ENCODE results near the gene SMAD3.

SMAD3 gene

DNA sequence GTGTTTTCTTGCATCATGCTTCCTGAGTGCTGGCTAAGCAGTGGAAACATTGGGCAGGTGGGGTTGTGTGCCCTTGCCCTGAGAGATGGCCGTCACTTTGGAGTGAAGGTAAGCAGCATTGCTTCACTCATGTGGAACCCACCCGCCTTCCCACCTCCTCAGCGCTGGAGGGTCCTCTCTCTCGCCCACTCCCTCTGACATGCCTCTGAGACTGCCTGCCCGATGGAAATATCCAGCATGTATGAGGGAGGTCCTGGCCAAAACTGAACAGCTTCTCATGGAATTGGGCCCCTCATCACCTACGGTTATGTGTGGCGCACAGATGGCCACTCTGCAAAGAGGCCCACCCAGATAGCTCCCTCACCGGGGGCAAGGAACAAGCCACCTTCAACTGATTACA lies 48.6 kb downstream of the SMAD3 start:
- no peak overlapping the region for H3K4me3 ChIP-seq (ENCODE audit: low read depth, low read length)
- DNase-seq (ENCODE audit: low read depth): no peak
- TF ChIP-seq, protein P1, sequence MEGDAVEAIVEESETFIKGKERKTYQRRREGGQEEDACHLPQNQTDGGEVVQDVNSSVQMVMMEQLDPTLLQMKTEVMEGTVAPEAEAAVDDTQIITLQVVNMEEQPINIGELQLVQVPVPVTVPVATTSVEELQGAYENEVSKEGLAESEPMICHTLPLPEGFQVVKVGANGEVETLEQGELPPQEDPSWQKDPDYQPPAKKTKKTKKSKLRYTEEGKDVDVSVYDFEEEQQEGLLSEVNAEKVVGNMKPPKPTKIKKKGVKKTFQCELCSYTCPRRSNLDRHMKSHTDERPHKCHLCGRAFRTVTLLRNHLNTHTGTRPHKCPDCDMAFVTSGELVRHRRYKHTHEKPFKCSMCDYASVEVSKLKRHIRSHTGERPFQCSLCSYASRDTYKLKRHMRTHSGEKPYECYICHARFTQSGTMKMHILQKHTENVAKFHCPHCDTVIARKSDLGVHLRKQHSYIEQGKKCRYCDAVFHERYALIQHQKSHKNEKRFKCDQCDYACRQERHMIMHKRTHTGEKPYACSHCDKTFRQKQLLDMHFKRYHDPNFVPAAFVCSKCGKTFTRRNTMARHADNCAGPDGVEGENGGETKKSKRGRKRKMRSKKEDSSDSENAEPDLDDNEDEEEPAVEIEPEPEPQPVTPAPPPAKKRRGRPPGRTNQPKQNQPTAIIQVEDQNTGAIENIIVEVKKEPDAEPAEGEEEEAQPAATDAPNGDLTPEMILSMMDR (IDR thresholded peaks at IDR 0.05; ENCODE audit: low read depth, low read length, missing control alignments): no peak

- no peak for DNase-seq (ENCODE audit: low read depth)
Measured at GRCh38 chr15:67114846-67115585, 49.6 kb downstream of the SMAD3 start.

GRCh38 chr15:67115586-67115969 lies 50.2 kb downstream of the SMAD3 start:
- no peak overlapping the region for H3K4me3 ChIP-seq (ENCODE audit: low read depth, low read length)
- TF ChIP-seq, protein P1 (IDR thresholded peaks at IDR 0.05; ENCODE audit: low read depth, low read length, missing control alignments): no peak
- no peak for DNase-seq (ENCODE audit: low read depth)

More at GRCh38 chr15:67114846-67115585, 49.6 kb downstream of the SMAD3 start:
- H3K4me3 ChIP-seq (ENCODE audit: low read depth, low read length): no peak overlapping the region
- TF ChIP-seq, protein P1 (IDR thresholded peaks at IDR 0.05; ENCODE audit: low read depth, low read length, missing control alignments): no peak

GRCh38 chr15:67116742-67117141 lies 51.3 kb downstream of the SMAD3 start:
- TF ChIP-seq, protein P1 (IDR thresholded peaks at IDR 0.05; ENCODE audit: low read depth, low read length, missing control alignments): no peak
- DNase-seq (ENCODE audit: low read depth): no peak
- no peak overlapping the region for H3K4me3 ChIP-seq (ENCODE audit: low read depth, low read length)

DNA sequence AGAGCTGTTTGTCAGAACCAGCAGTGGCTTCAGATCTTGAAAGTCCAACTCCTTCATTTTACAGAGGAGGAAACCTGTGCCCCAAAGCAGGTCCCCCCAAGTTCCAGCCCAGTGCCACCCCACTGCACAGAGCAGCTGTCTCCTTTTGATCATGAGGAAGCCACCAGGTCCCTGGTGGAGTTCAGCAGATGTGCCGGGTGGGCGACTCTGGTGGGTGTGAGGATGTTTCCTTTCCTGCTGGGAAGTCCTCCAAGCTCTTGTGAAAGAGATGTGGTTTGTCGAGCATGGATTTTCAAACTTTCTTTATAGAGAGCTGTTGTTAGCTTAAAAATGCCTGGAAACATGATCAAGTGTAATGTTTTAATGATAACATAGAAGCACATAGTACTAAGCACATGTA lies 52.0 kb downstream of the SMAD3 start:
- DNase-seq (ENCODE audit: low read depth): no peak
- TF ChIP-seq, protein P1 (IDR thresholded peaks at IDR 0.05; ENCODE audit: low read depth, low read length, missing control alignments): no peak
- H3K4me3 ChIP-seq (ENCODE audit: low read depth, low read length): no peak overlapping the region

DNA sequence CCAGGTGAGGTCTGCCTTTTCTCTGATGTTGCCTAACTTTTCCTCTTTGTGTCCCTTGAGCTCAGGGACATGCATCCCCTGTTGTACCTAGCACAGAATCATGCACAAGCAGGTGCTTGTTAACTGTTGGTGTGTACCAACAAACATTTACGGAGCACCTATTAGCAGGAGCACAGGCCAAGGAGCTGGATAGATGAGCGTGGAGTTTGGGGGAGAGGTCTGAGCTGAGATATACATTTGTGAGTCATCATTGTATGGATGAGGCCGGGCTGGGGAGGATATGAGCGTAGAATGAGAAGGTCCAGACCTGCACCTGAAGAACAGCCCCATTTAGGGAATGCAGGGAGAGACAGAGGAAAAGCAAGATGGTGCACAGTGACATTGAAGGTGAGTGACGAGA lies 53.4 kb downstream of the SMAD3 start:
- H3K4me3 ChIP-seq (ENCODE audit: low read depth, low read length): no peak overlapping the region
- DNase-seq (ENCODE audit: low read depth): no peak
- TF ChIP-seq, protein P1 (IDR thresholded peaks at IDR 0.05; ENCODE audit: low read depth, low read length, missing control alignments): no peak
